NOMO-1 treated with dmso at 0.1 percent for 144 hours (cell line): ENCODE results near the gene EZH2.

Source experiments
- DNase-seq: peaks from one replicate; lab custom pipeline; 2025; ENCODE audit not compliant: unreplicated experiment; lab: John Stamatoyannopoulos, UW

Gene EZH2

DNA sequence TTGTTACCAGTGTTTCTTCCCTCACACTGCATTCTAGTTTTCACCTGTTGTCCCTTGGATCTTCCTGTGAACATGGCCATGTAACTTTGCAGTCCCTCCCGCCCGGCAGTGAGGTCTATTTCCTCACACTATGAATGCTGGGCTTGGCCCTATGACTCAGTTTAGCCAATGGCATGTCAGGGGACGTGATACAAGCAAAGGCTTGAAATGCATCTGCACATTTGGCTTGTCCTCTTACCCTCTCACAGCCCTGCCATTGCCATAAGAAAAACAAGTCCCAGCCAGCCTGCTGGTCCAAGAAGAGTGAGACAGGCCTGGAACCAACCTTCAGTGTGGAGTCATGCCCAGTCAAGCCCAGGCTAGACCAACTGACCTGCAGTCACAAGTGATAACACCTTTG lies 17.1 kb upstream of the EZH2 start:
- DNase-seq = no peak

DNA sequence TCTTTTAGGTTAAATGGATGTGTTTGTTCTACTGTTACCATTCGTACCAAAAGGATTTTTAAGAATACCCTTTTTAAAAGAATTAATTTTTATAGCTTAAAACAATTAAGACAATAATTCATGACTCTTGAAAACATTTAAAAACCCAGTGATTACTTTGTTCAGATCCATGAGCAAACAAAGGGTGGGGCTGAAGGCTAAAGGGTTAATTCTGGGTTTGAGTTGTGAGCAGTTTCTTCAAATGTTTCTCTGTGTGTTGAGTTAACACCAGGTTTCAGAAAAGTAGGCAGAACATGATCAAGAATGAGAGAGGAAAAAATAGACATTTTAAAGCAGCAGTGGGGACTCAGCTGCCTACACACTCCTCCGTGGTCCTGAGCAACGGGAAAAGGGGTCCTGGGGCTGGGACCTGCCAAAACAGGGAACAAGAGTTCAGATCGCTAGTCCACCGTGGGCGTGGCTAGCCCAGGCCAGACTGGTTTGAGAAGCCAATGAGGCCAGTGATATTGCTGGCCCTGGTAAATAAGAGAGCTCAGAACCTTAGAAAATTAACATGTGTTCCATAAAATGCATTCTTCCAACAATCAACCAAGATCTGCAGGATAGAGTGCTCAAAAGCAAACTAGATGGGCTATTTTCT lies 14.9 kb upstream of the EZH2 start:
- DNase-seq = no peak

DNA sequence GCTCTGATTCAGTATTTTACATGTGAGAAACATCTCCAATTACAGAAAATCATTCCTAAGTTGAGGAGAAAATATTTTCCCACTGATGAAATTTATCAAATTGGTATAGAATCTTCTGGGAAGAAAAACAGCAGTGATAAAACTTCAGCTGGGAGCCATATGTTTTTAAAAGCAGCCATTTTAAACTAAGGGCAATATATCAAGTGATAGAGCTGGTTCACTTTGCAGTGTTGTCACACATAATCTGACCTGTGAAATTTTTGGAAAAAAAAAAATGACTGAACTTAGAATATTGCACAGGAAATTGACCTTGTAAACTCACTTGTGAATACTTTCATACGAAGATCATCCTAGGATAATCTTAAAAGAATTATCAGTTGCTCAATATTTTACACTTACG lies 10.5 kb upstream of the EZH2 start:
- DNase-seq = no peak

DNA sequence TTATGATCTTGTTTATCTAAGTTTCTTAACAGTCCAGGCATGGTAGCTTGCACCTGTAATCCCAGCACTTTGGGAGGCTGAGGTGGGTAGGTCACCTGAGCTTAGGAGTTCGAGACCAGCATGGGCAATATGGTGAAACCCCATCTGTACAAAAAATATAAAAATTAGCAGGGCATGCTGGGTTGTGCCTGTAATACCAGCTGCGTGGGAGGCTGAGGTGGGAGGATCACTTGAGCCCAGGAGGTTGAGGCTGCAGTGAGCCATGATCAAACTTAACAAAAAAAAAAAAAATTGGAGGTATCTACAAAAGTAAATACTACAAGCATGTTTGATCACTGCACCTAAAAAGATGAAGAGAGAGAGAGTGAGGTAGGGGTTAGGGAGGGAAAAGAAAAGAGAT lies 9.0 kb upstream of the EZH2 start:
- DNase-seq = no peak

DNA sequence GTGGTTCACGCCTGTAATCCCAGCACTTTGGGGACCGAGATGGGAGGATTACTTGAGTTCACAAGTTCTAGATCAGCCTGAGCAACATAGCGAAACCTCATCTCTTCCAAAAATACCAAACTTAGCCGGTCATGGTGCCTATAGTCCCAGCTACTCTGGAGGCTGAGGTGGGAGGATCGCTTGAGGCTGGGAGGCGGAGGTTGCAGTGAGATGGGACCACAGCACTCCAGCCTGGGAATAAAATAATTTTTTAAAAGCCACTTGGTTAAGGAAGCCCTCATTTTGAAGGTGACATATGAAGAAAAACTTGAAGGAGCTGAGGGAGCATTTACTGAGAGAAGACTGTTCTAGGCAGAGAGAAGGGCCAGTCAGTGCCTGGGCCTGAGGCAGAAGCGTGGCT lies 4.2 kb upstream of the EZH2 start:
- DNase-seq = no peak

DNA sequence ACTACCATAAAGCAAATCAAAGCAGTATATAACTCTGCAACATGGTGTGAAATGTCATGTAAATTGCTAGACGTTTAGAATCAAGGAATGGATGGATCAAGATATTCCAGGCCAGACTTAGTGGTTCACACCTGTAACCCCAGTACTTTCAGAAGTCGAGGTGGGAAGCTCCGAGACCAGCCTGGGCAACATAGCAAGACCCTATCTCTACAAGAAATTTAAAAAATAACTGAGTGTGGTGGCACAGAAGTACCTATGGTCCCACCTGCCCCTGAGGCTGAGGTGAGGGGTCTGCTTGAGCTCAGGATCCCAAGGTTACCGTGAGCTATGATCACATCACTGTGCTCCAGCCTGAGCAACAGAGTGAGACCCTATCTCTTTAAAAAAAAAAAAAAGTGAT lies 2.8 kb upstream of the EZH2 start:
- no peak for DNase-seq

DNA sequence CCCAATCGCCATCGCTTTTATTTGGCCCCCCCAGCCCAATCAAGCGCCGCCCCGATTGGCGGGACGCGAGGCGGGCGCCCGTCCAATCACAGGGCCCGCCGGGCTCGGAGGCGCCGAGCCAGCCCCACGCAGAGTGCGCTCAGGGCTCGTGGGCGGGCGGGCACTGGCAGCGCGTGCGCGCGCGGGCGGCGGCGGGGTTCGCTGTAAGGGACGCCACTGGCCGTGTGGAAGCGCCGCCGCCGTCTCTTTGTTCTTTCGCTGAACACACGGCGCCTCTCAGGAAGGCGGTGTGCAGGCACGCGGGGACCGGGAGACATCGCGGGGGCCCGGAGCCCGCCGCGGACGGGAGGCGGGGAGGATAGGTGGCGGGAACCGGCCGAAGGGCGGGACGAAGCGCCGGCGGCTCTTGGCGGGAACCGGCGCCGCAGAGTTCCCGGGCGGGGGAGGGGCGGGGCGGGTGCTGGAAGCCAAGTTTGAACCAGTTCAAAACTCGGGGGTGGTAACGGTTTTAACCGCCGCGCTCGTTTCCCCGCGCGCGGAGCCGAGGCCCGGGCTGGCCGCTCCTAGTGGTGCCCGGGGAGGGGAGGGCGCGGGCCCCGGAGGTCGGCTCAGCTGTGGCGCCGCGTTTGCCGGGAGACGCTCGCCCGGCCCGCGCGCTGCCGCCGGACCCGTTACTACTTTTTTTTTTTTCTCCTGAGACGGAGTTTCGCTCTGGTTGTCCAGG lies 370 bp upstream of the EZH2 start:
- DNase-seq = peak; percentile 64

DNA sequence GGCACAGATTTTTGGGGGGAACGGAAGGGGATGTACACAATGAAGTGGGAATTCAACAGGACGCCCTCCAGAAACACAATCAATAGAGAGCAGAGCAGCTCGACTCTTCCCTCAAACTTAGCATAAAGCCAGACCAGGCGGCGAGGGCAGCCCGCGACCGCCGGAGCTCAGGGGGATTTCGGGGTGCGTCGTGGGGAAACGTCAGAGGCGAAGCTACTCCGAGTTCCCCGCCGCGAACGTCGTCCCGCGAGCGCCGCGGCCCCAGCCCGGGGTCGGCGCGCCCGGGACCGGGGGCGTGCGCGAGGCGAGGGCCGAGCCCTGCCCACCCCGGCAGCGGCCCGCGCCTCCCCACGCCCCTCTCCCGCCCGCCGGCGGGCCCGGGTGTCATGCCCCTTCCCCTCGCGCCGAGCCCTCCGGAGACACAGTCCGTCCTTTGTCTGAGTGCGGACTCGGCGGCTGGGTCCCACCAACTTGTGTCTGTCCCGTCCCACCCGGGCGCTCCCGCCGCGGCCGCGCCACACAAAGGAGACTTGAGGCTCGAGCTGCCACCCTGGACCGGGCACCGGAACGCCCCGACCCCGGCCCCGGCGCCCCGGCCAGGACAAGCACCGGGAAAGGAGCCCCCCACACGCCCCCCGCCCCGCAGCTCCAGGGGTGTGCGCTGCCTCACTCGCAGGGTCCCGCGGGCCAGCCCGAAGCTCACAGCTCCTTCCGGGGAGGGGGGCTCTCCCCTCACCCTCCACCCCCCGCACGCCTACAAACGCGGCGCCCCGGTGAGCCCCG lies 634 bp downstream of the EZH2 start:
- DNase-seq = no peak

DNA sequence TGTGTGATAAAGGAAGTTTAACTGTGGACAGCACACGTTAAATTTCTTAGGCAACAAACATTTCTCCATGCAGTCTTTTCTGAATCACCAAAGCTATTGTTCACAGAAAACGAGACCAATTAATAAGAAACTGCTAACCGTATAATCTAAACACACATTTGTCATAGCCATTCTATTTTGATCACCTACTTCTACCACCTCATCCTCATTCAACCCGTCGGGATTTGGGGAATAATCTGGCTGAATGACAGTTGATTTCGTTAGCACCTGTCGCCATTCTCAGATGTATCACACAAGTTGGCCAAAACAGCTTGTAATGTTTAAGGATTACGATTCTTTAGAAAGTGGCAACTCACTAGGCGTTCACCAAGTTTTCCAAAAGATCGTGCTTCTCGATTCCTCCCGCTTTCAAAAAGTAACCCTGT lies 1.2 kb downstream of the EZH2 start:
- no peak for DNase-seq

DNA sequence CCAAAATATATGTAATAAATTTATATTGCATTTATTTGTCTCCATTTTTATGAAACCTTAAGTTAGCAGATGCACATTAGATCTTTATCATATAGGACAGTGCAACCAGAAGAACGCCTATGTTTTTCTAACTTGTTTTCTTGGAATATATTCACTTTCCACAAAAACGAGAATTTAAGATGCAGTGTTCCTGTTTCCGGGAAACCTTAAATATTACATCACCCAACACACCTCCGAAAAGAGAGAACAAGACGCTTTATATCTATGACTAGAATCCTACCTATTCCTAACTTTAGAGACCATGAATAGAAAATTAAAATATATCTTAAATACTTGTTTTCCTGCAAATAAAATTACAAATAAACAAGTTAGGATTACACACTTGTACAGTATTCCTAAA lies 1.9 kb downstream of the EZH2 start:
- no peak for DNase-seq

DNA sequence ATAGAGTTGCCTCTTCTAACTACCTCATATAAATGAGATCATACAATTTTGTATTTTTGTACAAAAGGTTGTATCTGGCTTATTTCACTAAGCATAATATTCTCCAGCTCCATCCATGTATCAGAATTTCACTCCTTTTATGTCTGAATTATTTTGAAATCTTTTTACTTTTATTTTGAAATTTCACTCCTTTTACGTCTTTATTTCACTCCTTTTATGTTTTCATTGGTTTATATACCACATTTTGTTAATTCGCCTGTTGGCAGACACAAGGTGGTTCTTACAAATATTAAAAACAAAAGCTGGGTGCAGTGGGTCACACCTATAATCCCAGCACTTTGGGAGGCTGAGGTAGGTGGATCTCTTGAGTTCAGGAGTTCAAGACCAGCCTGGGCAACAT lies 5.8 kb downstream of the EZH2 start:
- DNase-seq = no peak

DNA sequence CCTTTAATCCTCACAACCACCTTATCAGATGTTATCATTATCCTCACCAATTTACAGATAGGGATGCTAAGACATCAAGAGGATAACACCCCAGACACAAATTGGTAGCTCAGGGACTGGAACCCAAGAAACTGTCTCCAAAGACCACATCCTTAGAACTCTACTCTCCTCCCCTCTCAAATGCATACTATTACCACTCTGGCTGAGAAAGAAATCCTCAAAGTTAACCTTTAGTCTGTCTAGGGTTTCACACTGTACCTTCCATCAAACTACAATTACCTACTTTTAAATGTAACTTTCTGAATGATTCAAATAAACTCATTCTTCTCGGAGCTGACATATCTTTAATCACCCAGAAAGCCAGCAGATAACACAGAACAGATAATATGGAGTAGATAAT lies 6.6 kb downstream of the EZH2 start:
- no peak for DNase-seq

DNA sequence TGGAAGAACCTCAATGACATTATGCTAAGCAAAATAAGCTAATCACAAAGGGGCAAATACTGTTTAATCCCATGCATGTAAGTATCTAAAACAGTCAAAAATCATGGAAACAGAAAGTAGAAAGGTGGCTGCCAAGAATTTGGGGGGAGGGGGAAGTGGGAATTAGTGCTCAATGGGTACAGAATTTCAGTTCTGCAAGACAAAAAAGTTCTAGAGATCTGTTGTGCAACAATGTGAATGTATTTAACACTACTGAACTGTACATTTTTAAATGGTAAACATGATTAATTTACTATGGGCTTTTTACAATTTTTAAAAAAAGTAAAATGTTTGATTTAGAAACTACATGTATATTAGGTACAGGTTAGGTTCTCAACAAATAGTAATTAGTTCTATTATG lies 11.9 kb downstream of the EZH2 start:
- DNase-seq = no peak

DNA sequence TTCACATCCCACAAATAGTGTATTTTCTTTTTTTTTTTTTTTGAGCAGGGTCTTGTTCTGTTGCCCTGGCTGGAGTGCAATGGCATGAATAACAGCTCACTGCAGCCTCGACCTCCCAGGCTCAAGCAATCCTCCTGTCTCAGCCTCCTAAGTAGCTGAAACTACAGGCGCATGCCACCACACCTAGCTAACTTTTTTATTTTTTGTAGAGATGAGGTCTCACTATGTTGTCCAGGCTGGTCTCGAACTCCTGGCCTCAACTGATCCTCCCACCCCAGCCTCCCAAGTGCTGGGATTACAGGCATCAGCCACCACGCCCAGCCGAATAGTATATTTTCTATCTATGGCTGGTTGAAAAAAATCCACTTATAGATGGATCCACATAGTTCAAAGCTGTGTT lies 12.5 kb downstream of the EZH2 start:
- no peak for DNase-seq

DNA sequence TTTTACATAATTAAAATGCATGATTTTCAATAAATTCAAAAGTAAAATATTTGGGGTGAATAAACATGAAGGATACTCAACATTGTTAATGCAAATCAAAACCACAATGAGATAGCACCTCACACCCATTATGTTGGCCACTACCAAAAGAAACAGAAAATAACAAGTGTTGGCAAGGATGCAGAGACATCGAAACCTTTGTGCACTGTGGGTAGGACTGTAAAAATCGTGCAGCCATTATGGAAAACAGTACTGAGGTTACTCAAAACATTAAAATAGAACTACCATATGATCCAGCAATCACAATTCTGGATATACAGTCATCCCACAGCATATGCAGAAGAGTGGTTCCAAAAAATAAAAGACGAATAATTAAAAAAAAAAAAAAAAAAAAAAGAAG lies 13.1 kb downstream of the EZH2 start:
- DNase-seq = no peak

DNA sequence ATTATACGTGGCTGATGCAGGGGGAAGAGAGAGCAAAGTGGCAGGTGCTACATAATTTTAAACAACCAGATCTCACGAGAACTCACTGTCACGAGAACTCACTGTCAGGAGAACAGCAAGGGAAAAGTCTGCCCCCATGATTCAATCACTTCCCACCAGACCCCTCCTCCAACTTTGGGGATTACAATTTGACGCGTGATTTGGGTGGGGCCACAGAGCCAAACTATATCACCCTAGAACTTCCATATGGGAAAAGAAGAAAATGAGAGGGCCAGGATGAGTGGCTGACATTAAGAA lies 15.8 kb downstream of the EZH2 start:
- DNase-seq = no peak

DNA sequence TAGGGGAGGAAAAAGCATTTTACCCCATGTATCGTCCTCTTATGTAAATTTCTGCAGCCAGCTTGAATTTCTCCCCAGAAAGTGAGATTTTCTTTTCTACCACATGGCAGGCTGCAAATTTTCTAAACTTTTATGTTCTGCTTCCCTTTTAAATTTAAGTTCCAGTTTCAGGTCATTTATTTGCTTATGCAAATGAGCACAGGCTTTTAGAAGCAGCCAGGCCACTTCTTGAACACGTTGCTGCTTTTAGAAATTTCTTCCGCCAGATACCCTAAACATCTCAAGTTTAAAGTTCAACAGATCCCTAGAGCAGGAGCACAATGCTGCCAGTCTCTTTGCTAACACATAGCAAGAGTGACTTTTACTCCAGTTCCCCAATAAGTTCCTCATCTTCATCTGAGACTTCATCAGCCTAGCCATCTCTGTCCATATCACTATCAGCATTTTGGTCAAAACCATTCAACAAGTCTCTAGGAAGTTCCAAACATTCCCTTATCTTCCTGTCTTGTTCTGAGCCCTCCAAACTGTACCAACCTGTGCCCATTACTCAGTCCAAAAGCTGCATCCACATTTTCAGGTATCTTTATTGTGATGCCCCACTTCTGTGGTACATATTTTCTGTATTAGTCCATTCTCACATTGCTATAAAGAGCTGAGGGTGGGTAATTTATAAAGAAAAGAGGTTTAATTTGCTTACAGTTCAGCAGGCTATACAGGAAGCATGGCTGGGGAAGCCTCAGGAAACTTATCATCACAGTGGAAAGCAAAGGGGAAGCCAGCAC lies 16.3 kb downstream of the EZH2 start:
- no peak for DNase-seq

DNA sequence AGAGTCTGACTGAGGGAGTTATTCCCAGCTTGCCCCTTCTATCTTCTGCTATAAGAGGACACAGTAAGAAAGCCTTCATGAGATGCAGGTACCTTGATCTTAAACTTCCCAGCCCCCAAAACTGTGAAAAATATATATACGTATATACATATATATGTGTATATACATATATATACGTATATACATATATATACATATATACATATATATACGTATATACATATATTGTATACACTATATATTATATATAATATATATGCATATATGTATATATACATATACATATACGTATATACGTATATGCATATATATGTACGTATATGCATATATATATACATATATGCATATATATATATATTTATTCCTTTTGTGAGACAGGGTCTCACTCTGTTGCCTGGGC lies 17.7 kb downstream of the EZH2 start:
- no peak for DNase-seq

DNA sequence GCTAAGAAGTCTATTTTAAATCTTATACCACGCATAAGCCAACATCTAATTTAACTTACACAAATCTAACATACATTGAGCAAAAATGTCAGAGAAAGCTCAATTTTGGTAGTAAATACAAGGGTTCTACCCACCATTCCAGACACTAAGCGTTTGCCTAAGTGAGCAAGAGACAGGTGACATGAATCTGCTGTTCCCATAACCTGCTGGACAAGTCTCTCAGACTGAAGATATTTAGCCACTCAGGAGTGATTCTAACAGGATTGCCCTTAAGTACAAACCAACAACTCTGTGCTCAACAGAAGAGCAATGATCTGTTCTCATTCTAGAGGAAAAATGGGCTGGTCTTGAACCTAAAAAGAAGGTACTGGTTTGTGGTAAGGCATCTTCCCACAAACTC lies 18.8 kb downstream of the EZH2 start:
- DNase-seq = no peak

DNA sequence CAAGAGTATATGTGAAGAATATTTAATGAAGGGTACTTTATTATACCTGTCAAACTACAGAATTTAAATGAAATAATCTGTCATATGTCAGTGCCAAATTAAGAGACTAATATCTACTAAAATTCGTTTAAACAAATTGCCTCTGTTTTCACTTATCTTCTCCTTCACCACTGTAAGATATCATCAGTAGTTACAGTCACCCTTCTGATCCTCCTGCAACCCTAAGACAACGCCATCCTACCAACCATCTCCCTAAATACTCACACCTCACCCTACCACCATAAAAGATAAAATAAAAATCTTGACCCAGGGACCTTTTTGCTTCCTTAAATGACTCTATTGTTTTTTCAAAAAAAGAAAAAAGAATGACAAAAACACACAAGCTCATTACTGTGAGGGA lies 20.8 kb downstream of the EZH2 start:
- no peak for DNase-seq

DNA sequence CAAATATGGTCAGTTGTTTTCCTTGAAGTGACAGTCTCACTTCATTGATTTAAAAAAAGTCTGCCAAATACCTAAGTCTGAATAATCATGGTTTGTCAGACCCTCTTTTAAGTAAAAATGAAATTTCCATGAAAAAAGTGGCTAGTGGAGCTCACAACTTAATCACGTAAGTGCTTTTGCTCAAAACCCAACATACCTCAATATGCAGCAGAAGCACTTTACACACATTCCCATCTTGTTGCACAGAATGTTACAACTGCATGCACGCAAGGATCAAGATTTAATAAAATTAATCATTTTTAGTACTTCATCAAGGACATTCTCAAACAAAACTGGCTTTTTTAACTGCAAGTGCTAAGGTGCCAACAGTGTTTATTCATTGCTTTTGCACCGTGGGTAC lies 21.6 kb downstream of the EZH2 start:
- DNase-seq = no peak

DNA sequence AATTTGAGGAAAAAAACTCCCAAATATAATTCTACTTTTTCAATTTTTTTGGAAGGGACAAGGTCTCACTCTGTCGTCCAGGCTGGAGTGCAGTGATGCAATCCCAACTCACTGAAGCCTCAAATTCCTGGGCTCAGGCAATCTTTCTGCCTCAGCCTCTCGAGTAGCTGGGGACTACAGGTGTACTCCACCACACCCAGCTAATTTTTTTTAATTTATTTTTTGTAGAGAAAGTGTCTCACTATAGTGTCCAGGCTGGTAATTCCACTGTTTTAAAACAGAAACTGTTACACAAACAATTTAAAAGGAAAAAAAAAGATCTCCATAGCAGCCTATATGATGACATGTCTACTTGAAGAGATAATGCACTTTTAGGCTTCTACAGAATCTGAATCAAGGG lies 25.6 kb downstream of the EZH2 start:
- DNase-seq = no peak
